Stomach (tissue), 9 donors: ENCODE results near the gene LIME1. TPM values are rescaled to one million over a fixed set of nuclear protein-coding genes. Genes with fewer than 3 reads are reported as not detected.

Experiments
- DNase-seq, 2 donors: peaks; one replicate each; pipeline versions ENCODE4 v3.0.0 to v3.0.0-alpha.2; 2013 to 2019
- H3K27ac ChIP-seq, 5 donors: fragments of 200-600 bp in 4 of 5; sonication (generic) in 4 of 5; one replicate each; pipeline ENCODE4 v1.5.1; 2013 to 2019; ENCODE audit warnings: mild to moderate bottlenecking in 1 of 5, moderate library complexity in 1 of 5
- H3K27me3 ChIP-seq, 3 donors: fragments of 200-600 bp; sonication (generic); one replicate each; pipeline ENCODE4 v1.5.1; 2017 to 2019; ENCODE audit warnings: mixed run types in 1 of 3
- H3K36me3 ChIP-seq, 4 donors: fragments of 200-600 bp; sonication (generic); 1 replicate in 3 of 4; 2 replicates in 1 of 4; pipeline ENCODE4 v1.5.1; 2016 to 2019
- H3K4me1 ChIP-seq, 4 donors: fragments of 200-600 bp; sonication (generic); one replicate each; pipeline ENCODE4 v1.5.1; 2016 to 2019
- H3K4me3 ChIP-seq, 4 donors: fragments of 200-600 bp; sonication (generic) in 3 of 4; one replicate each; pipeline ENCODE4 v1.5.1; 2016 to 2019; ENCODE audit warnings: mild to moderate bottlenecking in 1 of 4
- H3K9me3 ChIP-seq, 4 donors: fragments of 200-600 bp; sonication (generic); one replicate each; pipeline ENCODE4 v1.5.1; 2016 to 2019
- EP300 ChIP-seq: sonication (generic); formaldehyde crosslinking; IDR thresholded peaks from one replicate; pipeline ENCODE4 v1.6.1; 2017; ENCODE audit warnings: antibody characterized with exemption
- POLR2A ChIP-seq, 4 donors: fragments of 450-650 bp; IDR thresholded peaks; one replicate each; pipeline ENCODE4 v1.6.1; 2016; ENCODE audit warnings: antibody characterized with exemption in 4 of 4, control low read depth in 2 of 4, mild to moderate bottlenecking in 1 of 4, moderate library complexity in 1 of 4
- POLR2AphosphoS5 ChIP-seq, 3 donors: sonication (generic); formaldehyde crosslinking; IDR thresholded peaks; one replicate each; pipeline ENCODE4 v1.6.1; 2016; ENCODE audit warnings: antibody characterized with exemption in 3 of 3
- WGBS, 5 donors: extraction: QIAGEN DNeasy Blood & Tissue Kit in 3 of 5; methylation state at CpG; one replicate each; pipeline versions ENCODE4 v1.1.5 to v1.1.7; 2013 to 2018; 5-methylcytosine and 5-hydroxymethylcytosine counted together
- intact Hi-C: fragments of 100-400 bp; cut with DNase I; formaldehyde crosslinking; loops from one replicate; pipeline ENCODE4 v1.15.1; 2023; ENCODE audit warnings: low total_unique reads
- polyA plus RNA-seq, 3 donors: library from polyadenylated mRNA; stranded (reverse); fragments of 200-250 nt; gene quantifications; one replicate each; pipeline ENCODE4 v1.2.3, GENCODE V29; 2013
- total RNA-seq, 5 donors: library from RNA; depleted of rRNA; stranded (reverse); fragments of >200 nt; gene quantifications; one replicate each; pipeline versions ENCODE4 v1.1.0 to v1.2.3, GENCODE V29; 2014 to 2016
- TF ChIP-seq, protein P1 (sequence below), 7 experiments: fragments of 450-650 bp in 4 of 7; fragments of 200-600 bp in 3 of 7; sonication (generic) in 3 of 7; IDR thresholded peaks; one replicate each; pipeline ENCODE4 v1.5.1; 2016 to 2019; ENCODE audit warnings: antibody characterized with exemption in 7 of 7, control low read depth in 2 of 7, mild to moderate bottlenecking in 1 of 7
- donor health status: healthy with polysubstance abuse.
- donor health status: Bipolar disorder and iron deficiency.
- donor health status: healthy.

Gene LIME1
- total and polyA plus RNA-seq, 8 donors, result 3.6 to 117 (median 18.5) TPM

DNA sequence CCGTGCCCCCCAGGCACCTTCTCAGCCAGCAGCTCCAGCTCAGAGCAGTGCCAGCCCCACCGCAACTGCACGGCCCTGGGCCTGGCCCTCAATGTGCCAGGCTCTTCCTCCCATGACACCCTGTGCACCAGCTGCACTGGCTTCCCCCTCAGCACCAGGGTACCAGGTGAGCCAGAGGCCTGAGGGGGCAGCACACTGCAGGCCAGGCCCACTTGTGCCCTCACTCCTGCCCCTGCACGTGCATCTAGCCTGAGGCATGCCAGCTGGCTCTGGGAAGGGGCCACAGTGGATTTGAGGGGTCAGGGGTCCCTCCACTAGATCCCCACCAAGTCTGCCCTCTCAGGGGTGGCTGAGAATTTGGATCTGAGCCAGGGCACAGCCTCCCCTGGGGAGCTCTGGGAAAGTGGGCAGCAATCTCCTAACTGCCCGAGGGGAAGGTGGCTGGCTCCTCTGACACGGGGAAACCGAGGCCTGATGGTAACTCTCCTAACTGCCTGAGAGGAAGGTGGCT is 39.1 kb upstream of the LIME1 start:
- no peaks in the 10 kb centered on the region for H3K27me3 ChIP-seq
- H3K4me1 ChIP-seq, result peaks cover 30 to 52% (median 47%) of the 10 kb centered on the region in 4 donors
- H3K27ac ChIP-seq, result peak overlapping the region in 1 of 5 donors; percentile 11
- no peaks in the 10 kb centered on the region for H3K9me3 ChIP-seq
- intact Hi-C loops, result no loop called here
- TF ChIP-seq POLR2A (IDR thresholded peaks at IDR 0.05), result no peak
- no peak for TF ChIP-seq EP300
- TF ChIP-seq, protein P1, sequence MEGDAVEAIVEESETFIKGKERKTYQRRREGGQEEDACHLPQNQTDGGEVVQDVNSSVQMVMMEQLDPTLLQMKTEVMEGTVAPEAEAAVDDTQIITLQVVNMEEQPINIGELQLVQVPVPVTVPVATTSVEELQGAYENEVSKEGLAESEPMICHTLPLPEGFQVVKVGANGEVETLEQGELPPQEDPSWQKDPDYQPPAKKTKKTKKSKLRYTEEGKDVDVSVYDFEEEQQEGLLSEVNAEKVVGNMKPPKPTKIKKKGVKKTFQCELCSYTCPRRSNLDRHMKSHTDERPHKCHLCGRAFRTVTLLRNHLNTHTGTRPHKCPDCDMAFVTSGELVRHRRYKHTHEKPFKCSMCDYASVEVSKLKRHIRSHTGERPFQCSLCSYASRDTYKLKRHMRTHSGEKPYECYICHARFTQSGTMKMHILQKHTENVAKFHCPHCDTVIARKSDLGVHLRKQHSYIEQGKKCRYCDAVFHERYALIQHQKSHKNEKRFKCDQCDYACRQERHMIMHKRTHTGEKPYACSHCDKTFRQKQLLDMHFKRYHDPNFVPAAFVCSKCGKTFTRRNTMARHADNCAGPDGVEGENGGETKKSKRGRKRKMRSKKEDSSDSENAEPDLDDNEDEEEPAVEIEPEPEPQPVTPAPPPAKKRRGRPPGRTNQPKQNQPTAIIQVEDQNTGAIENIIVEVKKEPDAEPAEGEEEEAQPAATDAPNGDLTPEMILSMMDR (IDR thresholded peaks at IDR 0.05), result no peak
- TF ChIP-seq POLR2AphosphoS5 (IDR thresholded peaks at IDR 0.05), result no peak
- peak overlapping the region in 3 of 4 donors; percentile 22 to 42 (median 31) for H3K4me3 ChIP-seq
- H3K36me3 ChIP-seq, result peaks cover 16 to 43% (median 34%) of the 10 kb centered on the region in 4 donors
- no peak for DNase-seq
- WGBS, 5 donors, result 45 to 58% (median 47%) methylated on average over 4 to 7 of the region's 7 CpGs

DNA sequence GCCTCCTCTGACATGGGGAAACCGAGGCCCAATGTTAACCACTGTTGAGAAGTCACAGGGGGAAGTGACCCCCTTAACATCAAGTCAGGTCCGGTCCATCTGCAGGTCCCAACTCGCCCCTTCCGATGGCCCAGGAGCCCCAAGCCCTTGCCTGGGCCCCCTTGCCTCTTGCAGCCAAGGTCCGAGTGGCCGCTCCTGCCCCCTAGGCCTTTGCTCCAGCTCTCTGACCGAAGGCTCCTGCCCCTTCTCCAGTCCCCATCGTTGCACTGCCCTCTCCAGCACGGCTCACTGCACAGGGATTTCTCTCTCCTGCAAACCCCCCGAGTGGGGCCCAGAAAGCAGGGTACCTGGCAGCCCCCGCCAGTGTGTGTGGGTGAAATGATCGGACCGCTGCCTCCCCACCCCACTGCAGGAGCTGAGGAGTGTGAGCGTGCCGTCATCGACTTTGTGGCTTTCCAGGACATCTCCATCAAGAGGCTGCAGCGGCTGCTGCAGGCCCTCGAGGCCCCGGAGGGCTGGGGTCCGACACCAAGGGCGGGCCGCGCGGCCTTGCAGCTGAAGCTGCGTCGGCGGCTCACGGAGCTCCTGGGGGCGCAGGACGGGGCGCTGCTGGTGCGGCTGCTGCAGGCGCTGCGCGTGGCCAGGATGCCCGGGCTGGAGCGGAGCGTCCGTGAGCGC is 38.5 kb upstream of the LIME1 start:
- H3K36me3 ChIP-seq, result peaks cover 16 to 39% (median 36%) of the 10 kb centered on the region in 4 donors

DNA sequence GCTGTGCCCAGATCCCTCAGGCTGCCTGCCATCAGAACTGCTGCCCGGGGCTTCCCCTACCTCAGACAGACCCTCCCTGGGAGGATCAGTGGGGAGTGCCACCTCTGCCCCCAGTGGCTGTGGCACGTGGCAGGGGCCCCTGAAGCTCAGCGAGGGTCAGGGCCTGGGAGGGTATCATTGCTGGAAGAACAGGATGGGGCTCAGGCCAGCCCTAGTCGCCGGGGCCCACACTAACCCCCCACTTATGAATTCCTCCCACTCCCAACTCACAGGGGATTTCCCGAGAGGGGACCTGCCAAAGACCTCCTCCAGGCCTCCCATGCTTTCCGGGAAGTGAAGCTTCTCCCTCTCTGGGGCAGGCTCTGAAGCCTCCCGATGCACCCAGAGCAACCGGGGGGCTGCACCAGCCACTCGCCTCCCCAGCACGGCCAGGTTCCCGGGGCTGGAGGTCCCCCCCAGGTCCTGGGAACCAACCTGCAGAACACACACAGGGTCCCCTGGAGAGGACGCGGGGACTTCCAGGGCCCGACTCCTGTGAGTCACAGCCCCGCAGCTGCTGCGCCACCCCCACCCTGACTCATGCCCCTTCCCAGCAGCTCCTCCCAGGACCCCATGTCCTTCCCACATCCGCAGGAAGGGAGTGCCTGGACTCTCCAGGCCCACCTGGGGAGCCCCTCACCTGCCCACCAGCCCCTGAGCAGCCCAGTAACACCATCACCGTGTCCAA is 37.6 kb upstream of the LIME1 start:
- DNase-seq, result peak in 1 of 2 donors; percentile 55
- TF ChIP-seq POLR2AphosphoS5 (IDR thresholded peaks at IDR 0.05) (peak in 2 of 3 donors; percentile 12 to 62), EP300 (peak; percentile 16)
- TF ChIP-seq, protein P1 (IDR thresholded peaks at IDR 0.05), result no peak
- intact Hi-C loops, result no loop called here
- no peaks in the 10 kb centered on the region for H3K27me3 ChIP-seq
- 24 to 49% (median 43%) methylated on average over 8 to 19 of the region's 19 CpGs for WGBS, 5 donors
- peak overlapping the region in 1 of 4 donors; percentile 42 for H3K4me3 ChIP-seq
- H3K4me1 ChIP-seq, result peaks cover 30 to 47% (median 44%) of the 10 kb centered on the region in 4 donors
- peak overlapping the region; percentile 38 to 83 (median 57) for H3K27ac ChIP-seq
- peaks cover 14 to 46% (median 40%) of the 10 kb centered on the region in 4 donors for H3K36me3 ChIP-seq
- no peaks in the 10 kb centered on the region for H3K9me3 ChIP-seq

More for the DNA sequence above, 38.5 kb upstream of the LIME1 start:
- intact Hi-C loops, result no loop called here
- no peaks in the 10 kb centered on the region for H3K27me3 ChIP-seq
- H3K4me3 ChIP-seq, result peak overlapping the region in 2 of 4 donors; percentile 31 to 42
- H3K27ac ChIP-seq, result peak overlapping the region in 3 of 5 donors; percentile 57 to 83 (median 78)
- 70 to 87% (median 83%) methylated on average over 22 to 40 of the region's 40 CpGs for WGBS, 5 donors
- peaks cover 30 to 47% (median 44%) of the 10 kb centered on the region in 4 donors for H3K4me1 ChIP-seq
- no peak for DNase-seq
- H3K9me3 ChIP-seq, result no peaks in the 10 kb centered on the region
- no peak for TF ChIP-seq POLR2AphosphoS5 (IDR thresholded peaks at IDR 0.05)
- TF ChIP-seq POLR2A (IDR thresholded peaks at IDR 0.05), result no peak
- TF ChIP-seq EP300, result no peak
- TF ChIP-seq, protein P1 (IDR thresholded peaks at IDR 0.05), result no peak

DNA sequence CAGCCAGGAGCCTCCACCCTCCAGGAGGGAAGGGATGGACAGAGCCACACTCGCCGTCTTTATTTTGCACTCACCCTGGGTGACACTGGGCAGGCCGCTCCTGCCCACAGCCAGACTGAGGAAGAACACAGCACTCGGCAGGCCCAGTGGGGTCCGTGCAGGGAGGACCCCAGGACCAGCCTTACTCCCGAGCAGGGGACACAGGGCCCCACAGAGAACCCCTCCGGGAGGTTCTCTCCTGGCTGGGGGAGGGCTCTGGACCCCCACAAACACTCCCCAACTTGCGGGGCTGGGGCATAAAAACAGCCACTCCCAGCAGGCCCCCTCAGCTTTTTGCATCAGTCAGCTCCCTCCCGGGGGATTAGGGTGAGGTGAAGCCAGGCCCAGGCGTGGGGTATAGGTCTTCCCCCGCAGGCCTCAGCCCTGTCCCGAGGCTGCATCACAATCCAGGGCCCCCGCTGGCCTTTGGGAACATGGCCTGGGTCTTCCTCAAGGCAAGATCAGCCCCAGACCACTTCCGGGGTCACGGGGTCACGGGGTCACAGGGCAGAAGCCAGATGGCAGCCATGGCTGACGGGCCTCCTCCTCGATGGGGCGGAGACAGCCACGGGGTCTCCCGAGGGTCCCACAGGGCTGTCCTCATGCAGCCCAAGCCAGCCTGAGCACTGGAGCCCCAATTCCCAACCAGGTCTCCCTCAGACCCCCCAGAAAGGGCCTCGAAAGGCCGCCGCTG is 36.8 kb upstream of the LIME1 start:
- no peak for DNase-seq
- H3K27me3 ChIP-seq, result no peaks in the 10 kb centered on the region
- TF ChIP-seq, protein P1 (IDR thresholded peaks at IDR 0.05), result no peak
- TF ChIP-seq POLR2A (IDR thresholded peaks at IDR 0.05) (no peak), EP300 (no peak), POLR2AphosphoS5 (IDR thresholded peaks at IDR 0.05) (no peak)
- 73 to 83% (median 80%) methylated on average over 14 to 24 of the region's 24 CpGs for WGBS, 5 donors
- peaks cover 13 to 46% (median 40%) of the 10 kb centered on the region in 4 donors for H3K36me3 ChIP-seq
- H3K27ac ChIP-seq, result peak overlapping the region; percentile 38 to 83 (median 57)
- no peaks in the 10 kb centered on the region for H3K9me3 ChIP-seq
- intact Hi-C loops, result no loop called here
- H3K4me1 ChIP-seq, result peaks cover 30 to 47% (median 44%) of the 10 kb centered on the region in 4 donors
- H3K4me3 ChIP-seq, result peak overlapping the region in 1 of 4 donors; percentile 42
